Urinary bladder (tissue), 4 donors: Measurements from ENCODE around the gene MSX1. TPM values are rescaled to one million over a fixed set of nuclear protein-coding genes. Genes with fewer than 3 reads are reported as not detected.
"Not testable (repeated sequence)": the region's sequence is repeated elsewhere in the genome, so short reads cannot be mapped to it uniquely, and the experiment has no call there.

Experiments used
- DNase-seq: peaks from one replicate; pipeline ENCODE4 v3.0.0-alpha.2; 2015; ENCODE audit errors: extremely low spot score
- H3K27ac ChIP-seq: one replicate; pipeline ENCODE4 v1.5.1; 2013; ENCODE audit warnings: low read depth, mild to moderate bottlenecking, moderate library complexity
- H3K36me3 ChIP-seq: one replicate; pipeline ENCODE4 v1.6.1; 2013; ENCODE audit warnings: mild to moderate bottlenecking, moderate library complexity; ENCODE audit not compliant: insufficient read depth
- H3K4me1 ChIP-seq: one replicate; pipeline ENCODE4 v1.6.1; 2013; ENCODE audit warnings: mild to moderate bottlenecking, moderate library complexity; ENCODE audit not compliant: insufficient read depth
- H3K4me3 ChIP-seq: one replicate; pipeline ENCODE4 v1.5.1; 2013; ENCODE audit warnings: low read depth, low read length
- WGBS: extraction: QIAGEN DNeasy Blood & Tissue Kit; methylation state at CpG from one replicate; pipeline ENCODE4 v1.1.7; 2013; 5-methylcytosine and 5-hydroxymethylcytosine counted together
- polyA plus RNA-seq: library from polyadenylated mRNA; stranded (reverse); fragments of 200-250 nt; gene quantifications from one replicate; pipeline ENCODE4 v1.2.3, GENCODE V29; 2013
- total RNA-seq: library from RNA; depleted of rRNA; stranded (reverse); fragments of >200 nt; gene quantifications from one replicate; pipeline ENCODE4 v1.2.3, GENCODE V29; 2014
- donor health status: healthy with polysubstance abuse.
- donor health status: healthy.

MSX1 gene
- total RNA-seq (4.7 TPM), polyA plus RNA-seq (15.2 TPM)

GRCh38 chr4:4859325-4859798 is at the start of gene MSX1:
TSS of gene MSX1 (plus strand) at chr4:4859665. CDS start at chr4:4859900, 235 bp downstream.
- Histone ChIP-seq H3K36me3 (no peaks in the 10 kb centered on the region), H3K4me1 (peaks cover 1% of the 10 kb centered on the region), H3K27ac (no peak within 1 kb of the TSS), H3K4me3 (peak within 1 kb of the TSS; percentile 59)
- under 1% methylated on average over 44 of the region's 44 CpGs for WGBS
- no peak for DNase-seq

- Histone ChIP-seq H3K4me3 (no peak overlapping the region), H3K36me3 (no peaks in the 10 kb centered on the region), H3K4me1 (no peaks in the 10 kb centered on the region), H3K27ac (no peak overlapping the region)
- 46% methylated on average over 8 of the region's 8 CpGs for WGBS
- DNase-seq, result no peak
Observed at GRCh38 chr4:4810092-4810774, 49.2 kb upstream of the MSX1 start.

DNA sequence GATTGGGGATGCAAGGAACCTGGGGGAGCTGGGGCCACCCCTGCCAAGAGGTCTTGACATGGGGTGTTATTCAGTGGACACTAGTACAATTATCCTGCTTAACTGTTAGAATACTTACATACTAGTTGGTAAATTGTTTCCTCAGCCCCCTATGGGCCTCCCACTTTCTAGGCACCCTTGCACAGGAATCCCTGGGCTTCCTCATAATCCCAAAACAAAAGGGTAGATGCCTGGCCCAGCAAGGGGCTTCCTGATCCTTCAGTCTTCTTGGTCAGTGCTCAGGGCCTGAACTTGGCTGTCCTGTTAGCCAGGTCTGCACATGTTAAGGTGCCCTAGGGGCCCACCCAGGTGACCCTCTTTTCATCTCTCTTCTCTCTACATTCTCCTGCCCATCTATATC is 48.7 kb upstream of the MSX1 start:
- no peak overlapping the region for H3K27ac ChIP-seq
- H3K4me3 ChIP-seq, result no peak overlapping the region
- H3K4me1 ChIP-seq, result no peaks in the 10 kb centered on the region
- H3K36me3 ChIP-seq, result no peaks in the 10 kb centered on the region
- DNase-seq, result no peak

DNA sequence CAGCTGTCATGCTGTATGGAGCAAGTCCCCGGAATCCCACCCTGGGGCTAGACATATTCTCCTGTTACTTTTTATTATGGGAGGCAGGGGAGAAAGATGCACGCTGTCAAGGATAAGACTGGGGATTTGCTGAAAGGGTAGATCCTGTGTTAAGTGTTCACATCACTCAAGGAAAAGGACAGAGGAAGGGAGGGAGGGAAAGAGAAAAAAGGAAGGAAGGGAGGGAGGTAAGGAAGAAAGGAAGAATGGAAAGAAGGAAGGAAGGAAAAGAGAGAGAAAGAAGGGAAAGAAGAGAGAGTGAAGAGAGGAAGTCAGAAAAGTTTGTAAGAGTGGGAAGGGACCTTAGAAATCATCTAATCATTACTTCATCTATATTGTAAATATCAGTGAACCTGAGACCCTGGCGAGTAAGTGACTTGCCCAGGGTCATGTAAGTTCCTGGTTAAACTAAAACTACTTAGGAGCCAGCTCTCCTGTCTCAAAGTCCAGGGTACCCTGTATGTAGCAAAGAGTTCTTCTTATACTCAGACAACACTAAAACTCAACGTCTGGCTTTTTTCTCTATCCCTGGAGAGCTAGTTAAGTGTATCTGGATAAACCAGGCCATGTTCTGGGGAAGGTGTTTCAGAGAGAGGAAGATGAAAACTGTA is 47.2 kb upstream of the MSX1 start:
- 69% methylated on average over 4 of the region's 4 CpGs for WGBS
- Histone ChIP-seq H3K4me3 (no peak overlapping the region), H3K27ac (no peak overlapping the region), H3K36me3 (no peaks in the 10 kb centered on the region), H3K4me1 (no peaks in the 10 kb centered on the region)
- no peak for DNase-seq

- Histone ChIP-seq H3K4me1 (no peaks in the 10 kb centered on the region), H3K4me3 (no peak overlapping the region)
- 57% methylated on average over 17 of the region's 17 CpGs for WGBS
Observed at GRCh38 chr4:4818415-4819212, 40.9 kb upstream of the MSX1 start.

GRCh38 chr4:4819213-4819606 is 40.3 kb upstream of the MSX1 start:
- DNase-seq, result no peak
- H3K27ac ChIP-seq, result no peak overlapping the region
- 80% methylated on average over 5 of the region's 5 CpGs for WGBS

More at GRCh38 chr4:4818415-4819212, 40.9 kb upstream of the MSX1 start:
- no peak overlapping the region for H3K27ac ChIP-seq
- DNase-seq, result no peak
- no peaks in the 10 kb centered on the region for H3K36me3 ChIP-seq

DNA sequence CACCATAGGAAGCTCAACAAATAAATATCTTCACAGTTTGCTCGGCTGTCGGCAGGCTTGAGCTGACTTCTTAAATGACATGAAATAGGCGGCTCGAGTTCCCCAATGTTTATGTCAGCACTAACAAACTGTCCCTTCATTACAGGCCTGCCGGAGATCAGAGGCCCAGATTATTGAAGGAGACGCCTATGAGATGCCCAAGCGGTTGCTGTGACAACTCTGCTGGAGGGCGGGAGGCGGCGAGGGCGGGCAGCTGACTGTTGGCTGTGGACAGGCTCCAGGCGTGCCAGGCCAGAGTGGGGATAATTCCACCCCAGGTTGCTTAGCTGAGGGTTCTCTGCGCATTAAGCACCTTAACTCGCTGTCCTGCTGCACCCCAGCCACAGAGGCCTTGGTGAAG is 39.2 kb upstream of the MSX1 start:
- no peaks in the 10 kb centered on the region for H3K4me1 ChIP-seq
- H3K4me3 ChIP-seq, result no peak overlapping the region
- 55% methylated on average over 14 of the region's 14 CpGs for WGBS
- H3K27ac ChIP-seq, result no peak overlapping the region
- no peaks in the 10 kb centered on the region for H3K36me3 ChIP-seq
- peak; percentile 45 for DNase-seq

More at GRCh38 chr4:4819213-4819606, 40.3 kb upstream of the MSX1 start:
- Histone ChIP-seq H3K4me1 (no peaks in the 10 kb centered on the region), H3K4me3 (no peak overlapping the region), H3K36me3 (no peaks in the 10 kb centered on the region)

- no peaks in the 10 kb centered on the region for H3K4me1 ChIP-seq
- DNase-seq, result no peak
- WGBS, result 70% methylated on average over 3 of the region's 3 CpGs
- no peak overlapping the region for H3K27ac ChIP-seq
- H3K36me3 ChIP-seq, result no peaks in the 10 kb centered on the region
- H3K4me3 ChIP-seq, result no peak overlapping the region
Observed at GRCh38 chr4:4820739-4821138, 38.7 kb upstream of the MSX1 start.

DNA sequence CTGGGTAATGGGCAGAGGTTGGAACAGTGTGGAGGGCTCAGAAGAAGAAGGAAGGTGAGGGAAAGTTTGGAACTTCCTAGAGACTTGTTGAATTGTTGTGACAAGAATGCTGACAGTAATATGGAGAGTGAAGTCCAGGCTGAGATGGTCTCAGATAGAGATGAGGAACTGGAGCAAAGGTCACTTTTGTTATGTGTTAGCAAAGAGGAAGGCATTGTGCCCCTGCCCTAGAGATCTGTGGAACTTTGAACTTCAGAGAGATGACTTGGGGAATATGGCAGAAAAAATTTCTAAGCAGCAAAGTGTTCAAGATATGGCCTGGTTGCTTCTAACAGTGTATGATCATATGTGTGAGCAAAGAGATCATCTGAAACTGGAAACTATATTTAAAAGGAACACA is 37.9 kb upstream of the MSX1 start:
- DNase-seq, result no peak
- Histone ChIP-seq H3K27ac (no peak overlapping the region), H3K36me3 (no peaks in the 10 kb centered on the region), H3K4me3 (no peak overlapping the region), H3K4me1 (no peaks in the 10 kb centered on the region)

GRCh38 chr4:4822286-4822685 is 37.2 kb upstream of the MSX1 start:
- H3K36me3 ChIP-seq, H3K4me1 ChIP-seq, H3K27ac ChIP-seq, DNase-seq, H3K4me3 ChIP-seq: not testable (repeated sequence)
- WGBS, result 94% methylated on average over 6 of the region's 6 CpGs

- Histone ChIP-seq H3K27ac (no peak overlapping the region), H3K4me1 (no peaks in the 10 kb centered on the region), H3K4me3 (no peak overlapping the region), H3K36me3 (no peaks in the 10 kb centered on the region)
- 80% methylated on average over 2 of the region's 2 CpGs for WGBS
- no peak for DNase-seq
Observed at GRCh38 chr4:4823621-4824162, 35.8 kb upstream of the MSX1 start.

GRCh38 chr4:4824232-4824631 is 35.2 kb upstream of the MSX1 start:
- Histone ChIP-seq H3K4me1 (no peaks in the 10 kb centered on the region), H3K36me3 (no peaks in the 10 kb centered on the region), H3K27ac (no peak overlapping the region), H3K4me3 (no peak overlapping the region)
- no peak for DNase-seq
- WGBS, result 67% methylated on average over 3 of the region's 3 CpGs

GRCh38 chr4:4825431-4825830 is 34.0 kb upstream of the MSX1 start:
- DNase-seq, result no peak
- no peak overlapping the region for H3K4me3 ChIP-seq
- 74% methylated on average over 7 of the region's 7 CpGs for WGBS
- no peak overlapping the region for H3K27ac ChIP-seq
- H3K36me3 ChIP-seq, result no peaks in the 10 kb centered on the region
- no peaks in the 10 kb centered on the region for H3K4me1 ChIP-seq
